Suppressor macrophage (primary cell): Measurements from ENCODE around the gene PCK1.

Experiments used
- DNase-seq, 4 experiments: peaks; one replicate each; pipeline ENCODE4 v3.0.0-alpha.2; 2020 to 2022

Gene PCK1

GRCh38 chr20:57536771-57537724 lies 23.9 kb upstream of the PCK1 start:
- no peak for DNase-seq

- no peak for DNase-seq
Measured at GRCh38 chr20:57537822-57538221, 23.1 kb upstream of the PCK1 start.

- no peak for DNase-seq
Measured at GRCh38 chr20:57539889-57540288, 21.0 kb upstream of the PCK1 start.

DNA sequence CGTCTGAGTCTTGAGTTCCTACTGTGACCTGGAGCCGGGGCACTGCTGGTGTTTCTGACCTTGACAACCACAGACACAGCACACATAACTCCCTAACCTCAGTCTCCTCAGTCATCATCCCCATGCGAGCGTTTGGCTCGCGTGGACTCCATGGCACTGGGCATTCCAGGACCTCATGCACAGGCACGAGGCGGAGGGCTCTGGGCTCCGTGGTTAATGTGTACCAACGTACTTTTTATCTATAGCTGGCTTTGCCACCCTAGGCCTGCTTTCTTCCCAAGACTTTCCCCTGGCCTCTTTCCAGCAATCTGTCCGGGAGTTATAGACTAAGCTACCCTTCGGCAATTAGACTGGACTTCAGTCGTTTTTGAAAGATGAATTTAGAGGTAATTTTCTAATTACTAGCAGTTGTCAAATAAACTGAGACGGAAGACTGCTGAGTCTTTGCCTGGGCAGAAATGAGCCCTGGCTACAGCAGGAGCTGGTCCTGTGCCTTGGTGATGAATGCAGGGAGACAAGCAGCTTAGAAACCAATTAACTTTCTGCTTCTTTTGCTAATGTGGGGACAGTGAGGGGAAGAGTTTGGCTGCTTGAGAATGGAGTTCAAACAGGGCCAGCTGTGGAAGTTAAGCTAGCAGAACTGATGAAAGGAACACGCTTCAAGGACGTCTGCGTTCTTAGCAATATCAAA lies 19.9 kb upstream of the PCK1 start:
- DNase-seq: no peak

DNA sequence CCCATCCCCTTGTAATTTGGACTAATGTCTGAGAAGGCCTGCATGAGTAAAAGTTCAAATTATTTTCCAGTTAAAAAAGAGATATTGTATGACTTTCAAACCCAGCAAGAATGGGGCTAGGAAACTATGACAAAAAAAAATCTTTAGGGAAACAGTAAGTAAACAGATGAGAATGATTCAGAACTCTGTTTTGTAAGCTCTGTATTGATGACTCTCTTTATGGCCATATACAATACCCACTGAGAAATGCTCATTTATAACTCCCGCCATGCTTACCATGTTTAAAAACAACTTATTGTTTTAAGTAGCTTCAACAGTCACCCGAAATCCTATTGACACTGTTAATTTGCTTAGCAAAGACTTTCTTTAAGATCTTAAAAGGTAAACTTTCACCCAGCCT lies 17.2 kb upstream of the PCK1 start:
- no peak for DNase-seq

- DNase-seq: no peak
Measured at GRCh38 chr20:57544838-57545564, 15.9 kb upstream of the PCK1 start.

DNA sequence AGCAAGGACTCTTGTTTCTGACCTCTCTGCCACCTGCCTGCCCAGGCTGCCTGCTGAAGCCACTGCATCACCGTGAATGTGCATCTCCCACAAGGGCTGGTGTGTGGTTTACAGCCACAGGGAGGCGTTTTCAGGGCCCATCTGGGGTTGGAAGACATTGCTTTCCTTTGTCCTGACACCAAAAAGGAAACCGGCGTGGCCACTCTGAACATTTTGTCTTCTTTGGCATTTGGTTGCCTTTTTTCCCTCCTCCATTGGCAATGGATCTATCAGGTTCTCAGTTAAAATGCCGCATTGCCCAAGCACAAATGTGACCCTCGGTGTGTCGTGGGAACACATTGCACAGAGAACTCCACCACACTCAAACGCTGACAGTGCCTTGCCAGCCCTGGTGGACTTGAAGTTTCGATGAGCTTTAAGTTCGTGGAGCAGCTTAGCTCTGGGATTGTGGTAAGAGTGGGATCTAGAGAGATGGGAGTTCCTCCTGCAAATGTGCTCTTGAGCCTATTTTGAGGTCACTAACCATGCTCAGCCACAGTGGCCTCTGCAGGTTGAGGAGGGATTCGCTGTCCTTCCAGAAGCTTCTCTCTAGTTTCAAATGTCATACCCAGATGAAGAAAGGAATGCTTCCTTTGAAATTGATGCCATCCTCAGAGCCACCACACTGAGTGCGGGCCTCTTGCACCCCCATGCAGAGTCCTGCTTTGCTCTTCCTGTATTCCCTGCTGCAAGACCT lies 14.8 kb upstream of the PCK1 start:
- no peak for DNase-seq

GRCh38 chr20:57546956-57547649 lies 13.8 kb upstream of the PCK1 start:
- DNase-seq: no peak

GRCh38 chr20:57548177-57549058 lies 12.5 kb upstream of the PCK1 start:
- no peak for DNase-seq

GRCh38 chr20:57552471-57552870 lies 8.4 kb upstream of the PCK1 start:
- DNase-seq: no peak

GRCh38 chr20:57553376-57554018 lies 7.4 kb upstream of the PCK1 start:
- DNase-seq: no peak

DNA sequence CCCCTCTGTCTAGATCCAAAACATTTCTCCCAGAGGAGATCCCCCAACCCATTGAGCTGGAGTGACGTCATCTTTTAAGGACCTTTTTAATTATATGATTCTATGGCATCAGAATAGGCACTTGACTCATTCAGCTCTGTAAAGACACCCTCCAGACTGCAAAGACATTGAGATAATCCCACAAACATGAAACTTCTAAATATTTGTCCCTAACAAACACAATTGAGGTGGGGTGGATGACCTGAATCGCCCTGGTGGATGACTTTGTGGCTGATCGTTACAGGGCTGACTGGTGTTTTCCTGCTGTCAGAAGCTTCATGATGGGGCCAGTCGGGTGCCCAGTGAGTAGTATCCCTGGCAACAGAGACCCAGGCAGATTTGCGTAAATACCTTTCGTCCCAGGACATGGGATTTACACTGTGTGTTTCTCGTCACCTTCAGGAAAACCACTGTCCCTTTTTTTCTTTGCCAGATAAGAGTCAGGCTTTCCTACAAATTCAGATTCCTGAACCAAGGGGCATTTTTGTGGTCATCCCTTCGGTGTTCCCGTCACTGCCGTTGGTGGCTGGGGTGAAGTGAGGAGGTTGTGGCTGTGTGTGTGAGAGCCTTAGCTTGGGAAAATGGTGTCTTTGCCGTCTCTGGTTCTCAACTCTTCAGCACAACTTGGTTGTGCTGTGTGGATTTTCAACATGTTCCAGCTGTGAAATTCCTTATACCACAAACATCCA lies 5.3 kb upstream of the PCK1 start:
- DNase-seq: no peak

GRCh38 chr20:57556980-57557274 lies 4.0 kb upstream of the PCK1 start:
- DNase-seq: no peak

DNA sequence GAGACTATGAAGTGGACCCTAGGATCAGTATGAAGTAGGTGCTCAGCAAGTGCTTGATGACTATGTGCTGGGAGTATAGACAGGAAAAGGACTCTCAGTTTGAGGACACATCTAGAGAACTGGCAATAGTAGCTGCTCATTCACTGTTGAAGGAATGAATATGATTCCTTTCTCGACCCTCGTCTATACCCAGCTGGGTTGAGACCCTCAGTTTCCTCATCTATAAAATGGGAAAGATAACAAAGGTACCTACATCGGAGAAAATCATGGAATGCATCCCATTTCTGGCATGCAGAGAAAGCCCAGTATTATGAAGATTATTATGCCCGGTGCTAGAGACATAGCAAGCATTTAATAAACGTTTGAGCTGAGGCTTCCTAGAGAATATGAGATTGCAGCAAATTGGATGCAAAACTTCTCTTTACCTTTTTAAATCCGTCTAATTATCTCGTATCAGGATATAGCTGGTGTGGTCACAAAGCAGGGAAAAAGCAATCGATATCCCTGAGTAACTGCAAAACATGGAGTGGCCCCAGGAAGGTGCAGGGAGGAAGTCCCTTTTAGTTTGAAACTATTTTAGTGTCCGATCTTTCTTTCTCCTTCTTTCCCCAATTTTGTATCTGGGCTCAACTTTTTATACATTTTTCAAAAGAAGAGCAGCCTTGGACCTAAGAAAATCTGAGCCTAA lies 2.8 kb upstream of the PCK1 start:
- no peak for DNase-seq

- no peak for DNase-seq
Measured at GRCh38 chr20:57558614-57559288, 2.2 kb upstream of the PCK1 start.

DNA sequence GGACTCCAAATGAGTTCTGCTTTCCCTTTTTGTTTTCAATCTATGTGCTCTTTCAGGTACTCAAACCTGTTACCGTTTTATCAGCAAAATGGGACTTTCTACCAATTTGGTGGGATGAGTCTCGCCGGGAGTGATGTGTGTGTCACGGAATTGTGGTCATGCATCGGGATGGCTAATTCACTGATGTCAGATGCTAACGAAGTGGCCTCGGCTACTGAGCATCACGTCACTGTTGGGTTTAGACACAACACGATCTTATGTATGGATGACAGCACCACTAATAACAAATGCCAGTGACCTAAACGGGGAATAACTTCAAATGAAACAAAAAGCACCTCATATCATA lies 1.6 kb upstream of the PCK1 start:
- no peak for DNase-seq

DNA sequence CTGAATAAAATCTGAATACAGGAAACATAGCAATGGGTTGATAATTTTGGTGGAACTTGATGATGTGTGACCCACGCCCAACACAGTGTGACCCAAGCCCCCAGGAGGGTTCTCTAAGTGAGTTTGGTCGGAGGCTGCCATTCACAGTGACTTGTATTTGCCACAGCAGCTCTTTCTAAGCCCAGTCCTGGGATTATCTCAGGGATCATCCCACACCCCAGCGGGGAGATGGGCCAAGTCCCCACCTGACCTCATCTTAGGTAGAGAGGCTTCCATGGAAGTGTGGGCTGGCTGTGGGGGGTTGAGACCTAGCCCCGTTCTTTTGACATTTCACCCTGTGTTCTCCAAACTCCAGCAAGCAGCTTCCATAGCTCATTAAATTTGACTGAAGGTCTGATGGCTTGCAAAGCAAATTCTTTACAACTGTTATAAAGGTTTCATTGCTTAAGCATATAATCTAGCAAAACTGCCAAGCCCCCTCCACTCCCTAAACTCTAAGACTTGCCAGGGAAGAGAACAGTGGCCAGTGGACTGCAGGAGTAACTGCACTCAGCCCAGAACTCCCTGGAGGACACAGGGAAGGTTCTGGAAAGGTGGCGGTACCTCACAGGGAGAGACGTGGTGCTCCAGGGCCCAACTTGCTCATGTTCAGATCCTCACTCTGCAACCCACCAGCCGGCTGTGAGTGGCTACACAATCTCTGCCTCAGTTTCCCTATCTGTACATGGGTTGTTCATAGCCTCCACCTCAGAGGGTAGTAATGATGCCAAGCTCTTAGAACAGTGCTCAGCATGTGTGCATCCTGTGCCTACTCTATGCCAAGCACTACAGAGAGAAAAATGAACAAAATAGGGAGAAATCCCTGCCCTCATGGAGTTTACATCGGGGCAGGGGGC lies 1.0 kb upstream of the PCK1 start:
- DNase-seq: no peak
